Activated gamma-delta T cell (primary cell): Measurements from ENCODE around the gene KCNIP3.

Experiments used
- DNase-seq: peaks from one replicate; lab custom pipeline; 2025; lab: John Stamatoyannopoulos, UW

Gene KCNIP3

DNA sequence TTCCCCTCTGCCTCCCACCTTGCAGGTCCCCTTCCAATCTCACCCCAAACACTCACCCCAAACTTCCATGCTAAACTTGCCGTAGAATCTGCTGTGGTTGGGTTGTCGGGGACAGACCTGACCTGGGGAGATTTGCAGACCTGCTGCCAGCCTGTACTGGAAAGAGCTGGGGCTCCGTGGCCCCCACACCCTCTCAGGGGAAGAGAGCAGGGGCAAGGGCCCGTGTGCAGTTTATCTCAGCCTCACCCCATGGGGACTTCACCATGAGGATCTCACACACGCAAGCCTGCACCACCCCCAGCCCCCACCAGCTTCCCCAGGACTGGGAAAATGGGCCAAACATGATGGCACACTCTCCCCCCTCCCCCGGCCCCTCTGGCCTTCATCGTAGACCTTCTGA is 30.7 kb downstream of the KCNIP3 start:
- DNase-seq, result no peak

DNA sequence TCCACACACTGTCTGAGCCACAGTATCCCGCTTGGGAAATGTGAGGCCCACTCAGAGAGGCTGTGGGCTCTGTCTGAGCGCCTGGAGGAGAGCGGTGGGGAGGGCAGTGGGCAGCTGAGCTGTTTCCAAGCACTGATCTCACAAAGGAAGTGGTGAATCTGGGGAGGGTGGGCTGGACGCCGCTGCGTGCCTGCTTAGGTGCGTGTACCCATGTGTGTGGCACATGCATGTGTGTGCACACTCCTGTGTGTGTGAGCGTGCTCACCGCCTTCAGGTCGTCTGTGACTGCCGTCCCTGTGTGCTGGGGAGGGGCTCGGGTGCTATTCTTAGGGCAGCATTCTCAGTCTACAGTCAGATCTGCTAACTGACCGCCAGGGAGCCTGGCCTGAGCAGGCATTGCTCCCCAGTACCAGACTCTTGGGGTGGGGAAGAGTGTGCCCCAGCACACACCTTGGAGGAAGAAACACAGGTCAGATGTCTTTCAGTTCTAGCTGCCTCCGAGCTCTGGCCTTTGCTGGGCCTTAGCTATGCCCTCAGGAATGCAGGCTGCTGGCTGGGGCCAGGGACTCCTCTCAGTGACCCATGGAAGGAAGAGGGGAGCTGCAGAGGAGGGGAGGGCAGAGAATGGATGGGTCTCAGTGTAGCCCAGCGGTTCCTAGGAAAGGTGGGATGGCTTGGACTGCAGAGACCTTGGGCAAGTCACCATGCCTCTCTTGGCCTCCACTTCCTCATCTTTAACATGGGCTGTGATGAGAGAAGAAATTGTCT is 31.4 kb downstream of the KCNIP3 start:
- no peak for DNase-seq

DNA sequence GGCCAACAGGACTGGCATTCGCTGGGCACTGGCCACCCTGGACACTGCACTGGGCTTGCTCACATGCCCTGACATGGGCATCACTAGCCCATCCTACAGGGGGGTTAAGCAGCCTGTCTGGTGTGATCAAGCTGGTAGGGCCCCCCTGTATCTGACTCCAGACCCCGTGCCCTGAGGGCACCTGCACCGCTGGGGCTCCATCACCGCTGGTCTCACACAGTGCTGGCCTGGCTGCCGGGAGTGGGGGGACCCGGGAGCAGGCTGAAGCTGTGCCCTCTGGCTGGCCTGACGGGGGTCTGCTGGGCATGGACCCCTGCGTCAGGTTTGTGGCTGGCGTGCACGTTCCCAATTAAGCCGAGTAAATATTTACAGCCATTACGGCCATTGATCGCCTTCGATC is 32.3 kb downstream of the KCNIP3 start:
- no peak for DNase-seq

DNA sequence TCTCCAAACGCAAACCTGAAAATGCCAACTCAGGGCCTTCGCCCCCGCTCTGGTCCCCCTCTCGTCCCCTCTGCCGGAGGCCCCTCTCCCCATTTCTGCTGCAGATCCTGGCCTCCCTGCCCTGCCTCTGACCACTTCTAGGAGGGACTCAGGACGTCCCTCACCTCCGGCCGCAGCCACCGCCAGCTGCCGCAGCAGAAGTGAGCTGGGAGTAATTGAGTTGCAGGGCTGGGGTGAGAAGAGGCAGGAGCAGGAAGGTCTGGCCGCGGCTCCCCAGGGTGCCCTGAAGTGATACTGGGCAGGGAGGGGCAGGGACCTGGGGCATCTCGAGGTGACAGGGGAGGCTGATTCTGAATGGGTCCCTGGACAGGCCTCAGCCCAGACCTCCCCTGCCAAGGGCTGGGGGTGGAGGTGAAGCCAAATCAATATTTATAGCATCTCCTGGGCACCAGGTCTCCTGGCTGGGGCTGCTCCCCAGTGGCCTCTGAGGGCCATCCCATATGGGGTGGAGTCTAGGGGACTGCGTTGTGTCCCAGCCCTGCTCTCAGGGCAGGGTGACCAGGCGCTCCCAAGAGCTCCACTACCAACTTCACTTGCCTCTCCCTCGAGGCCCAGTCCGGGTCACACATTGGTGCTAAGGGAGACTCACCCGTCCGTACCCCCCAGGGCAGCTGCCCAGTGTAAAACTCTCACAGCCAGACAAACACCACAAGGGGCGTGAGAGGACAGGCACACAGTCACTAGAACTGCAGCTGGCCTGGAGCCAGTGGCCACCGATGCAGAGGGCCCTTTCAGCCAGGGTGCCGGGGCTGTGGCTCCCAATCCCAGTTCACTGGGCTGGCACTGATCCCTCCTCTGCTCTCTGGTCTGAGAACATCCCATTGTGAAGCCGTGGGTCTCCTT is 33.0 kb downstream of the KCNIP3 start:
- no peak for DNase-seq

DNA sequence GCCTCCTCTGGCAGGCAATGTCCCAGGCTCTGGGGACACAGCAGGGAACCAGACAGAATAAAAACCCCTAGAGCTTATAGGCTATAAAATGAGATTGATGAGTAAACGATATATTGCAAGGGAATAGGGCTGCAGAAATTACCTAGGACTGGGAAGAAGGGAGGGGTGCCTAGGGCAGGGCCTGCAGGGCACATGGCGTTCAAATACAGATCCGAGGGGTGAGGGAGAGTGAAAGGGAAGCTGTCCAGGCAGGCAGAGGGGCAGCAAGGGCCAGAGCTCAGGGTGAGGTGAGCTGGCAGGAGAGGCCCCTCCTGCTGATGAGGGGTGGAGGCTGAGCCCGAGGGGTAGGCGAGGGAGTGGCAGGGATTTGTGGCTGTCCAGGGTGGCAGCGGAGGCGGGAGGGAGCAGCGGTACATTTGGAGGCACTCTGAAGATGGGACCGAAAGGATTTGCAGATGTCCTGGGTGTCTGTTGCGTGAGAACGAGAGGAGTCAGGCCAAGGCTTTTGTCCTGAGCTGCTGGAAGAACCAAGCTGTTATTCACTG is 33.7 kb downstream of the KCNIP3 start:
- no peak for DNase-seq

DNA sequence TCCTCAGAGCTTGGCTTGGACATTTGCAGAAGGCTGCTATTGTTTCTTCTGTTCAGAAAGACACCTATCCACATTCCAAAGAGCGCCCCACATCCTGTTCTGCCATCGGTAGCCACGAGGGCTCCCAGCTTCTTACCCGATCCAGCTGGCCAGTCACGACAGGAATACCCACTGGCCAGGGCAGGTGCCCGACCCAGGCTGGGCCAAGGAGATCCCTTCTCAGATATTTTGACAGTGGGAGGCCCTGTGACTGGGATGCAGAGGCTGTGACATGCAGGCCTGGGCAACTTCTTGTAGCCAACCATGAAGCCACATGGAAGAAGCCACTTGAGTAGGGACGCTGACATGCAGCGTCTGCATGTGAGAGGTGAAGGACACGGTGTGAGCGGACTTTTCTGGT is 34.5 kb downstream of the KCNIP3 start:
- no peak for DNase-seq

DNA sequence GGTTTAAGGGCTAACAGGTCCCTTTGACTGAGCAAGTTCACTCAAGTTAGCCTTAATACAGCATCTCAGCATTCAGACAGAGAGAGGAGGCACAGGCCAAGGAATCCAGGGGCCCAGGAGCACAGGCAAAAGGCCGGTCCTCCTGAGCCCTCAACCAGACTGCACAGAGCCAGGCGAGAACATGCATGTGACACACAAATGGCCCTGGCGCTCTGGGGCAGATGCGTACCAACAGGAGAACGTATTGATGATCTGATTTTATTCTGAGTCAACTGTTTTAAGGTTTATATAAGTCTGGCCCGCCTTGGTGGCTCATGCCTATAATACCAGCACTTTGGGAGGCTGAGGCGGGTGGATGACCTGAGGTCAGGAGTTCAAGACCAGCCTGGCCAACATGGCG is 34.9 kb downstream of the KCNIP3 start:
- no peak for DNase-seq

DNA sequence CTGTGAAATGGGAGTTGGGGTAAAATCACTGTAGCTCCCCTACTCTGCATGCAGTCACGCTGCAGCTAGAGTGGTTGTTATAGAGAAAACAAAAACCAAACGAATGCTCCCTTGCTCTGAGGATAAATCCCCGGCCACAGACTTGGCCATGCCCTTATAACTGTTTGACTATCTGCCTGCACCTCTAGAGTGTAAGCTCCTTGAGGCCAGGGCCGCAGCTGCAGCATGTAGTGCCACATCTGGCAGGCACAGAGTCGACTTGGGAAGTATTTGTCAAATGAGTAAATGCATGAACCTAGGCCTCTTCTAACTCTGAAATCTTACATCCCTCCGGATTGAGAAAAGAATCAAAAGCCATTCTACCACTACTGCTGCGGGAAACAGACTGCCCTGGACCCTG is 35.9 kb downstream of the KCNIP3 start:
- DNase-seq, result no peak

DNA sequence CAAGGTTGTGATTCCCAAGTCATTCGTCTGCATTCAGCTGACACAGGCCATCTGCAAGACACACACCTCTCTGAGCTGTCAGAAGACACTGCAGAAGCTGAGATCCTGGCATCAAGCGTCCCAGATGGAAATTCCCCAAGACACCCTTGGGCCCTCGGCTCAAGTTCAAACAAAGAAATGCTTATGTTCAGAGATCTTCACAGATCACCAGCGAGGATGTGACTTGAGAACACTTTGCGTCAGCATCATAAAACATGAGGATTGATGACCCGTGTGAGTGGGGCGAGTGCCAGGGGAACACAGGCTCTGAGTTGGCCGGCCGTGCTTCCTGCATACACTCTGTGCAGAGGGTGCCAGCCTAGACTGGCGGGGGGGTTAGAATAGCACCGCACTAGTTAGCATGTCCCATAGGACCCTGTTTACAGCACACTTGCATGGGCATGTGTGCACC is 36.8 kb downstream of the KCNIP3 start:
- no peak for DNase-seq

DNA sequence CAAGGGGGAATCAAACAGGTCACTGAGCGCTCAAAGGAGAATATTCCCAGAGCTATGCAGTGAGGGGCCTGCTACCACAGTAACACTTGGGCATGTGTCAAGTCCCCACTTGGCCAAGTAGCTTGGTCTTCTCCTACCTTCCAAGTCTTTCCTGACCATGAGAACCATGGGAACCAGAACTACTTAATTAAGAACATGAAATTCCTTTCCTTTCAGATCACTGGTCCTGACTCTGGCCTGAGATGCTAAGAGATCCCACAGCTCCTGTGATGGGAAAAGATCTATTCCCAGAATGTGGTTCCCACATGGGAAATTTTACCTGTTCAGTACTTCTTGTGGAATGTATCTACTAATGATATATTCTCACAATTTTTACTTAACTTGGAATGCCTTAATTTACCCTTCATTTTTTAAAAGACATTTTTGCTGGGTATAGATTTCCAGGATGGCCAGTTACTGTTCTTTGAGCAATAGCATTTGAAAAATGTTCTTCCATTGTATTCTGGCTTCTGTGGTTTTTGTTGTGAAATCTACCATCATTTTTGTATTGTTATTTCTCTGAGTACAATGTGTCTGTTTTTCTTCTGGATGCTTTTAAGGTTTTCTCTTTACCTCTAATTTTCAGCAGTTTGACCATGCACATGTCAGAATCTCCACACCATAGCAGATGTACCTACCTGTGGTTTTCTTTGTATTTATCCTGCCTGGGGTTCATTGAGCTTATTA is 37.9 kb downstream of the KCNIP3 start:
- no peak for DNase-seq

DNA sequence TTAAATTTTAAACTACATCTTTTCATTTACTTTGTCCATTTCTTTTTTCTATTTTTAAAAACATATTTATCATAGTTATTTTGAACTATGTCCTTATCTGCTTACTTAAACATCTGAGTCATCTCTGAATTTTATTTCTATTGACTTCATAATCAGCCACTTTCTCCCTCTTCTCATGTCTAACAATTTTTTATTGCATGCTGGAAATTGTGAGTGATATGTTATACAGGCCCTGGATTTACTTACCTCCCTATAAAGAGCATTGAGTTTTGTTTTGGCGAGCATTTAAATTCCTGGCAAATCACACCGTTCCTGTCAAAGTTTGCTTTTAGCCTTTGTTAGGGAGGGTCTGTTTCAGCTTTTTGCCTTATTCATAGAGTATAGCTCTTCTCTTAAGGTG is 39.3 kb downstream of the KCNIP3 start:
- no peak for DNase-seq

DNA sequence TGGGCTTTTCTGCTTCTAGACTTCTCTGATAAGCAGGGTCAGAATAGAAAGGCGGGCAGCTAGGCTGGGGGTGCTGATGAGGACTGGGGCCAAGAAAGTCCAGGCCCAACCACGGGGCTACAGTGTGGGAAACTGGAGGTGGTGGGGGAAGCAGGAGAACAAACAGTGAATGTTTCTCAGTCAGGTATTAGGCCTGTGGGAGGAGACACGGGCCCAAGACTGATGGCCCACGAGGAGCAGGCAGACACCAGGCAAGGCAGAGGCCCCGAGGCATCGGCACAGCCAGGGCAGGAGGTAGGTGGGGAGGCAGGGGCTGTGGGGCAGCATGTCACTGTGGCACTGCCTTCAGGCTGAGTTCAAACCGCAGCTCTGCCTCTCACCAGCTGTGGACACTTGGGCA is 40.7 kb downstream of the KCNIP3 start:
- DNase-seq, result no peak

DNA sequence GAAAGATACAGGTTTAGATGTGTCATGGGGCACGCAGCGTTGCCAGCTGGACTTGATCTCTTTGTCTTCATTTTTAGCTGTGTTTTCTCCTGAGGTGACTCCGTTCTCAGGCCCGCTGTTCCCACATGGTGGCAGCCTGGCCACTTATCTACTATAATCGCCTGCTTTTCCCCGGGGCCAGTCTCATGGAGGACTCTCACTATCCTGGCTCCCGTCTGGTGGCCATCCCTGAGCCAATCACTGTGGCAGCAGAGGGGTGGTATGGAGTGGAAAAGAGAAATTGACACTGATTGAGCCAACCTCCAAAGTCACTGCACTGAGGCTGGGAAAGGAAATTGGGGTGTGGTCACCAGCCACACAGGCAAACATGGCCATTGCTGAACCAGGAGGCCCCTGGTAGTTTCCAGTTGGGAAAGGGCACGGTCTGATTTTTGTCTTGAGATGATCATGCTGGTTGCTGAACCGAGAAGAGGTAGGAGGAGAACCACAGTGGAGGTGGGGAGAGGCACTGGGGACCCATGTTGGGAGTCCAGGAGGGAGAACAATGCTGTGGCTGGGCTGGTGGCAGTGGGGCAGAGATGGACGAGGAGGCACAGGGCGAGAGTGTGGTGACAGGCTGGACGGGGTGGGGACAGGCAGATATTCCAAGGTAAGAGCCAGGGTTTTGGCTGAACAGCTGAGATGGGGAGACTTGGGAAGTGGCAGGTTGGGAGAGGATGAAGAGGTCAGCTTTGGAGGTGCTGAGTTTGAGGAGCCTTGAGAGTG is 45.6 kb downstream of the KCNIP3 start:
- DNase-seq, result no peak

DNA sequence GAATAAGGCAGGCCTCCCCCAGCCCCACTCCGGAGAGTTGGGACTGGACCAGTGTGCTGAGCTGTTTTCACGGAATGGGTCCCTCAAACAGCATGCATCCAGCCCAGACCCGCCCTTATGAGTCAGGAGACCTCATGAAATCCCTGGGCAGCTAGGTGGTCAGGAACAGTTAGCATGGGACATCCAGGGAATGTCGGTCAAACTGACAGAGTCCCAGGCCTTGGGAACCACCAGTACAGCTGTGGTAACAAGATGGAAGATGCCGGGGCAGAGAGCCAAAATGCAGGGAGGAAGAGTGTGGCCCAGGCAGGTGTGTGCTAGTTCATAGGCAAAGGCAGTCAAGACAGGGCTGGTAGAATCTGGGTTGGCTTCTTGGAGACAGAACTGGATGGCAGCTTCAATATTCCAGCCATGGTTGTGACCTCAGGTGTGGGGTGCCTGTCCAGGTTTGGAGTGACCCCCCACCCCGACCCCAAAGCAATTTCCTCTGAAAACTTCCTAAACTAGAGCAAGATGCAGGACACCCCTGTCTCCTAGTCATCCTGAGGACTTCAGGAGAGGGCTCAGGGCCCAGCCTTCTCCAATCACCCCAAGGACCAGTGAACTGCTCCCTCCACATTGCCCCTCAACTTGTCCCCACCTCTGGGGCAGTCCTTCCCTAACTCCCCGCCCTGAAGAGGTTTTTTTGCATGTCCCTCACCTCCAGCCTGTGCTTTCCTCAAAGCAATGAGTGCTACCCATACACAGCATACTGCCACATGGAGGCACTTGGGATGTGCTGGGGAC is 46.5 kb downstream of the KCNIP3 start:
- DNase-seq, result no peak

DNA sequence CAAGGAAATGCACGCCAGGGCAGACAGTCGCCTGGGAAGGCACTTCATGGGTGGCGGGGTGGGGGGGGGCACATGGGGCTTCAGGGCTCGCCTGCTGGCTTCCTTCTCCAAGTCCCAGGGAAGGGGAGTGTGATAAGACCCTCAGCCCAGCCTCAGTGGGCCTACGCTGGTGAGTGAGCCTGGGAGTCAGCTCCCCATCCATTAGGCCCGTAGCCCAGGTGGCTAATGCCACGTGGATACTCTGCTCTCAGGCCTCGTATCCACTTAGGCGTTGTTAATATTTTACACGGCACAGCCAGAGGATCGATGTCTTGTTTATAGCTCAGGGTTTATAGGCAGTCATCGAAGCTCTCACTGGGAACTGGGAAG is 47.1 kb downstream of the KCNIP3 start:
- DNase-seq, result no peak

DNA sequence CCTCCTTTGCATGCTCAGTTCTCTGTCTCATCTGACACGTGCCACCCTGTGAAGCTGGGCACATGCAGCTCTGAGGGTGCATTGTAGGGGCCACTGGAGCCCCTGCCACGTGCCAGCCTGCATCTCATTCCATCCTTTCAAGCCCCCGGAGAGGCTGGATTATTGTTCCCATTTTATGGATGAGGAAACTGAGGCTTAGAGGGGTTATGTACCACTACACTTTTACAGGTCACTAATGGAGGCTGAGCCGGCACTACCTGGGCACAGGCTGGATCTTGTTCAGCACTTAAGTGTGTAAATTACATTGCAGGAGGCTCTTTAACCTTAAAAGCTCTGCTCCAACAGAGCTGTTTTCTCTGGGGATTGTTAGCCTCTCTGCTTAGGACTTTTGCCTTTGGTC is 47.5 kb downstream of the KCNIP3 start:
- DNase-seq, result no peak

DNA sequence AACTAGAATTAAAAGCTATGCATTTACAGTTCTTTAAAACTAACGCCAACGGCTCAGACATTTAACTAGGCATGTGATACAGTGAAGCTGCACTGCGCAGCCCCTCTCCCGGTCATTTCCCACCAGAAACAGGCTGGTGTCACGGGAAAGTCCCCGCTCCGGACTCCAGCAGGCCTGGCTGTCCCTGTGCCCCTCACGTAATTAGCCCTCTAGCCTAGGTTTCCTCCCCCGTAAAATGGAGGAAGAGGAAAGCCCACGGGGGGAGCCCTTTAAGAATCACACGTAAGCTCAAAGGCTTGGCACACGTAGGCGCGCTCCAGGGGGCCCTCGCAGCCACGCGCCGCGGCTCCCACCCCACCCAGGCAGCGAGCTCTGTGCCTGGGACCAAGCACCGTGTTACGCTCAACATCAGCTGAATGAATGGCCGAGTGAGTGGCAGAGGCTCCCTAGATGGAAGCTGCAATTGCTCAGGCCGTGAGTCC is 48.0 kb downstream of the KCNIP3 start:
- DNase-seq, result no peak

DNA sequence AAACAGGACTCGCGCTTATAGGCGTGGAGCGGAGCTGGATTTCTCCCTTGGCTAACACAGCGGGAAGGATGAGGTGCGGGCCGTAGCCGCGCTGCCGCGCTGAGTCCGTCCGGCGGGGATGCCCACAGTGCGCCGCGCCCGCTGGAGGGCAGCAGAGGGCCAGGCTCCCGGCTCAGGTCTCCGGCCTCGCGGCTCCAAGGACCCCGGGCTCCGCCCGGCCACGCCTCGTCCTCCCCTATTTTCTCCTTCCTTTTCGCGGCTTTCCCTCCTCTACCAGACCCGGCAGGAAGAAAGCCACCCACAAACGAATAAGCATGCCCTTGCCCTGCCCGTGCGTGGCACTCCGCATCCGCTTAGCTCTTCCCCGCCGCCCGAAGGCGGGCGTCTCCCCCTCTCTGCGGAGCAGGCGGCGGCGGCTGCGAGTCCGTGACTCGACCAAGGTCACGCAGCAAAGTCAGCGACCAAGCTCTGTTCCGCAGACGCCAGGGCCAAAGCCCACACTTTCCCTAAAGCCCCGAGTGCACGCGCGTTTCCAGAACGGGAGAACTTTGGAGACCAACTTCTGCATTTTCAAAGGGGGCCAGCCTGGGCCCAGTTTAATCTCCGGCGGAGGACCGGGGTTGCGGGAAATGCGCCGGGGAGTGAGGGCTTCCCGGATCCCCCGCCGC is 48.5 kb downstream of the KCNIP3 start:
- DNase-seq, result peak; percentile 20

DNA sequence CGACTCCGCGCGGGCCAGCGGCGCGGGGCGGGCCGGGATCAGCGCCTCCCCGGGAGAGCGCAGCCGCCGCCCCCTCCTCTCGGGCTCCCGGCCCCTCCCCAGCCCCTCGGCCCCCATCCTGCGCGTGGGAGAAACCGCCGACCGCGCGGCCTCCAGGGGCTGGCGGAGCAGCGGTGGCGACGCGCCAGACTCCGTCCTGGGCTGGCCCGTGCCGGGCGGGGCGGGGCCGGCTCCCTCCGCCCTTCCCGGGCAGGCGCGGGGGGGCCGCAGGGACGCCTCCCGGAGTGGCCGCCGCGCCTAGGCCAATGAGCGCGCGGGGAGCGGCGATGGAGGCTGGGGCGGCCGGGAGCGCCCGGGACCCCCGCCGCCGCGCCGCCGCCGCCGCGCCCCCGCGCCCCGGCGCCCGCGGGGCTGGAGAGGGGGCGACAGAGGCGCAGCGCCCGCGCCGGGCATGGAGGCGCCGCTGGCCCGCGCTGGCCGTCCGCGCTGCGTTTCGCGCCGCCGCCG is 49.1 kb downstream of the KCNIP3 start:
- no peak for DNase-seq
